HCT116 (cell line): ENCODE results near the gene LRRK1. TPM values are rescaled to one million over a fixed set of nuclear protein-coding genes. Genes with fewer than 3 reads are reported as not detected.

Experiments
- ATAC-seq: fragments of 200-7000 bp; cut with Tn5 transposase; 2 replicates; pipeline ENCODE4 v1.9.1; 2020; ENCODE audit warnings: mild to moderate bottlenecking, moderate library complexity
- BruUV-seq: library from RNA; stranded (reverse); fragments of 400-500 nt; replicated peaks from 2 replicates; lab custom pipeline; 2021; lab: Mats Ljungman, UMichigan
- CTCF ChIA-PET: fragments of 300-600 bp; sonication (Branson Sonifier 250); formaldehyde crosslinking; loops from one replicate; lab custom pipeline; 2021; ENCODE audit warnings: antibody characterized with exemption; lab: Charles Lee
- POLR2A ChIA-PET: fragments of 300-600, 350-600 bp; sonication (Branson Sonifier 250); formaldehyde crosslinking; loops from one replicate; lab custom pipeline; 2021; ENCODE audit warnings: antibody characterized with exemption; lab: Charles Lee
- RAD21 ChIA-PET, 2 experiments: fragments of 300-600 bp; sonication (Branson Sonifier 250); formaldehyde crosslinking; loops; one replicate each; lab custom pipeline; 2023; ENCODE audit warnings: low total read pairs in 2 of 2; ENCODE audit not compliant: uncharacterized antibody in 2 of 2, unreplicated experiment in 2 of 2, low non-redundant PET in 1 of 2; lab: Charles Lee
- DNase-seq: peaks from one replicate; pipeline ENCODE4 v3.0.0-alpha.2; 2010; ENCODE audit warnings: low read depth, low spot score
- H2AFZ ChIP-seq: fragments of 200-600 bp; shearing (Covaris generic), sonication (generic); 2 replicates; pipeline ENCODE4 v1.6.1; 2017; ENCODE audit warnings: low read depth, mixed run types, mixed read lengths, antibody characterized with exemption, low read length; ENCODE audit not compliant: poor library complexity, severe bottlenecking
- H3K27ac ChIP-seq: 2 replicates; pipeline ENCODE4 v1.5.1; 2012; ENCODE audit warnings: low read depth, low read length
- H3K27me3 ChIP-seq: fragments of 200-600 bp; sonication (generic); 2 replicates; pipeline ENCODE4 v1.6.1; 2016; ENCODE audit warnings: mixed run types, low read length, mixed read lengths; ENCODE audit not compliant: insufficient read depth
- H3K36me3 ChIP-seq, 2 experiments: fragments of 200-500 bp in 1 of 2; fragments of 200-600 bp in 1 of 2; sonication (Bioruptor generic) in 1 of 2; sonication (generic) in 1 of 2; 2 replicates each; pipeline versions ENCODE4 v1.5.1 to v1.6.1; 2014 to 2016; ENCODE audit warnings: low read length in 2 of 2, inconsistent platforms in 1 of 2, mixed read lengths in 1 of 2, mixed run types in 1 of 2; ENCODE audit not compliant: insufficient read depth in 2 of 2, control insufficient read depth in 1 of 2
- H3K4me1 ChIP-seq, 2 experiments: fragments of 200-600 bp in 1 of 2; sonication (generic) in 1 of 2; 2 replicates each; pipeline versions ENCODE4 v1.5.1 to v1.6.1; 2012 to 2017; ENCODE audit warnings: low read length in 2 of 2, inconsistent platforms in 1 of 2, mild to moderate bottlenecking in 1 of 2, mixed read lengths in 1 of 2, mixed run types in 1 of 2, moderate library complexity in 1 of 2; ENCODE audit not compliant: insufficient read depth in 2 of 2, control insufficient read depth in 1 of 2
- H3K4me2 ChIP-seq: fragments of 200-600 bp; sonication (generic); 2 replicates; pipeline ENCODE4 v1.6.1; 2017; ENCODE audit warnings: mixed run types, low read length, mixed read lengths
- H3K4me3 ChIP-seq, 2 experiments: fragments of 200-600 bp in 1 of 2; sonication (generic) in 1 of 2; replicated peaks in 1 of 2; 2 replicates each; pipeline ENCODE4 v1.5.1; 2011 to 2016; ENCODE audit warnings: low read length in 2 of 2, control low read depth in 1 of 2, low read depth in 1 of 2, mild to moderate bottlenecking in 1 of 2, mixed read lengths in 1 of 2, mixed run types in 1 of 2
- H3K79me2 ChIP-seq: fragments of 200-600 bp; sonication (generic); 2 replicates; pipeline ENCODE4 v1.6.1; 2017; ENCODE audit warnings: mild to moderate bottlenecking, mixed run types, low read length, moderate library complexity, mixed read lengths; ENCODE audit not compliant: insufficient read depth
- H3K9ac ChIP-seq: fragments of 200-600 bp; sonication (generic); 2 replicates; pipeline ENCODE4 v1.6.1; 2016; ENCODE audit warnings: low read length, mixed read lengths
- H3K9me2 ChIP-seq: fragments of 200-600 bp; sonication (generic), shearing (Covaris generic); 2 replicates; pipeline ENCODE4 v1.6.1; 2017; ENCODE audit warnings: mixed run types, mild to moderate bottlenecking, moderate library complexity; ENCODE audit not compliant: insufficient read depth
- H3K9me3 ChIP-seq, 2 experiments: fragments of 200-500 bp in 1 of 2; fragments of 200-600 bp in 1 of 2; sonication (Bioruptor generic) in 1 of 2; sonication (generic) in 1 of 2; 2 replicates each; pipeline ENCODE4 v1.6.1; 2014 to 2017; ENCODE audit warnings: low read length in 2 of 2, mixed read lengths in 2 of 2, inconsistent platforms in 1 of 2, low read depth in 1 of 2, mild to moderate bottlenecking in 1 of 2, mixed run types in 1 of 2, moderate library complexity in 1 of 2; ENCODE audit not compliant: control insufficient read depth in 1 of 2, insufficient read depth in 1 of 2
- H4K20me1 ChIP-seq: fragments of 200-600 bp; sonication (generic), shearing (Covaris generic); 2 replicates; pipeline ENCODE4 v1.6.1; 2017; ENCODE audit warnings: mixed run types, mild to moderate bottlenecking, moderate library complexity; ENCODE audit not compliant: insufficient read depth
- CBX3 ChIP-seq: IDR thresholded peaks from 2 replicates; pipeline ENCODE4 v1.6.1; 2012; ENCODE audit warnings: low read depth
- EGR1 ChIP-seq: IDR thresholded peaks from 2 replicates; pipeline ENCODE4 v1.6.1; 2012; ENCODE audit warnings: low read depth
- ELF1 ChIP-seq: IDR thresholded peaks from 2 replicates; pipeline ENCODE4 v1.6.1; 2012; ENCODE audit warnings: low read depth, borderline replicate concordance
- EZH2 ChIP-seq: fragments of 200-600 bp; sonication (generic); IDR thresholded peaks from 2 replicates; pipeline ENCODE4 v1.6.1; 2017; ENCODE audit warnings: antibody characterized with exemption, mixed run types
- FOSL1 ChIP-seq: IDR thresholded peaks from 2 replicates; pipeline ENCODE4 v1.6.1; 2012; ENCODE audit warnings: low read depth
- POLR2A ChIP-seq: IDR thresholded peaks from 2 replicates; pipeline ENCODE4 v1.7.0; 2011; ENCODE audit warnings: borderline replicate concordance; ENCODE audit not compliant: insufficient read depth, insufficient read length; ENCODE audit errors: extremely low read depth
- SIN3A ChIP-seq: IDR thresholded peaks from 2 replicates; pipeline ENCODE4 v1.6.1; 2012; ENCODE audit warnings: low read depth
- SRF ChIP-seq: IDR thresholded peaks from 2 replicates; pipeline ENCODE4 v1.6.1; 2012; ENCODE audit warnings: low read depth
- TCF7L2 ChIP-seq: IDR thresholded peaks from 2 replicates; pipeline ENCODE4 v1.7.0; 2011; ENCODE audit warnings: borderline replicate concordance, inconsistent platforms; ENCODE audit not compliant: insufficient read depth, insufficient read length; ENCODE audit errors: extremely low read depth
- YY1 ChIP-seq: IDR thresholded peaks from 2 replicates; pipeline ENCODE4 v1.6.1; 2011; ENCODE audit warnings: low read length, low read depth, moderate library complexity, mild to moderate bottlenecking; ENCODE audit not compliant: insufficient replicate concordance; ENCODE audit errors: extremely low read depth
- ZFX ChIP-seq: fragments of 450-650 bp; IDR thresholded peaks from 2 replicates; pipeline ENCODE4 v1.6.1; 2017
- intact Hi-C: fragments of 100-400 bp; cut with micrococcal nuclease; formaldehyde crosslinking; loops from 2 replicates; pipeline ENCODE4 v1.10.0; 2022
- total RNA-seq: library from RNA; stranded (reverse); gene quantifications from one replicate; pipeline ENCODE4 v1.2.1, GENCODE V29; 2021; ENCODE audit not compliant: unreplicated experiment
- TF ChIP-seq, protein P1 (sequence below): IDR thresholded peaks from 2 replicates; pipeline ENCODE4 v1.6.1; 2012
- TF ChIP-seq, protein P2 (sequence below): IDR thresholded peaks from 2 replicates; pipeline ENCODE4 v1.6.1; 2011; ENCODE audit warnings: mild to moderate bottlenecking, low read length, moderate library complexity; ENCODE audit not compliant: insufficient replicate concordance; ENCODE audit errors: extremely low read depth
- TF ChIP-seq, protein P3 (sequence below): IDR thresholded peaks from 2 replicates; pipeline ENCODE4 v1.6.1; 2012; ENCODE audit warnings: low read depth

The LRRK1 gene
- total RNA-seq, 1 experiment from 2014 or later = 21.6 TPM

DNA sequence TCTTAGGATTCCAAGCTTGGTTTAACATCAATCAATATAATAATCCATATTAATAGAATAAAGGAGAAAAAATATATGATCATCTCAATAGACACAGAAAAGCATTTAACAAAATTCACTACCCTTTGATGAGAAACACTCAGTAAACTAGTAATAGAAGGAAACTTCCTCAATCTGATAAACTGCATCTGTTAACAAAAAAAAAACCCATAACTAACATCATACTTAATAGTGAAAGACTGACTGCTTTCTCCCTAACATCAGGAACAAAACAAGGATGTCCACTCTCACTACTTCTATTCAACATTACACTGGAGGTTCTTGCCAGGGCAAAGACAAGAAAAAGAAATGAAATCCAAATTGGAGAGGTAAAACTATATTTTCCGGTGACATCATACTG is 30.5 kb downstream of the LRRK1 start:
- ChIA-PET RAD21 (no interaction called here), CTCF (no interaction called here), POLR2A (no interaction called here)
- Histone ChIP-seq H3K9me2 (no peaks in the 10 kb centered on the region), H3K79me2 (peaks cover under 1% of the 10 kb centered on the region; the same call in 1 of the 2 replicates), H2AFZ (no peak overlapping the region), H4K20me1 (no peaks in the 10 kb centered on the region), H3K4me2 (no peak overlapping the region), H3K9me3 (no peaks in the 10 kb centered on the region), H3K9ac (no peak overlapping the region), H3K4me3 (no peak overlapping the region), H3K27me3 (no peaks in the 10 kb centered on the region), H3K27ac (no peak overlapping the region), H3K4me1 (no peaks in the 10 kb centered on the region), H3K36me3 (no peaks in the 10 kb centered on the region)
- intact Hi-C loops = no loop called here
- TF ChIP-seq, protein P1, sequence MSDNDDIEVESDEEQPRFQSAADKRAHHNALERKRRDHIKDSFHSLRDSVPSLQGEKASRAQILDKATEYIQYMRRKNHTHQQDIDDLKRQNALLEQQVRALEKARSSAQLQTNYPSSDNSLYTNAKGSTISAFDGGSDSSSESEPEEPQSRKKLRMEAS = no peak
- TF ChIP-seq POLR2A (no peak), SRF (no peak), FOSL1 (no peak), ELF1 (no peak), SIN3A (no peak), CBX3 (no peak), EGR1 (no peak), TCF7L2 (no peak), ZFX (no peak), YY1 (no peak), EZH2 (no peak)
- TF ChIP-seq, protein P2, sequence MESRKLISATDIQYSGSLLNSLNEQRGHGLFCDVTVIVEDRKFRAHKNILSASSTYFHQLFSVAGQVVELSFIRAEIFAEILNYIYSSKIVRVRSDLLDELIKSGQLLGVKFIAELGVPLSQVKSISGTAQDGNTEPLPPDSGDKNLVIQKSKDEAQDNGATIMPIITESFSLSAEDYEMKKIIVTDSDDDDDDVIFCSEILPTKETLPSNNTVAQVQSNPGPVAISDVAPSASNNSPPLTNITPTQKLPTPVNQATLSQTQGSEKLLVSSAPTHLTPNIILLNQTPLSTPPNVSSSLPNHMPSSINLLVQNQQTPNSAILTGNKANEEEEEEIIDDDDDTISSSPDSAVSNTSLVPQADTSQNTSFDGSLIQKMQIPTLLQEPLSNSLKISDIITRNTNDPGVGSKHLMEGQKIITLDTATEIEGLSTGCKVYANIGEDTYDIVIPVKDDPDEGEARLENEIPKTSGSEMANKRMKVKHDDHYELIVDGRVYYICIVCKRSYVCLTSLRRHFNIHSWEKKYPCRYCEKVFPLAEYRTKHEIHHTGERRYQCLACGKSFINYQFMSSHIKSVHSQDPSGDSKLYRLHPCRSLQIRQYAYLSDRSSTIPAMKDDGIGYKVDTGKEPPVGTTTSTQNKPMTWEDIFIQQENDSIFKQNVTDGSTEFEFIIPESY = no peak
- TF ChIP-seq, protein P3, sequence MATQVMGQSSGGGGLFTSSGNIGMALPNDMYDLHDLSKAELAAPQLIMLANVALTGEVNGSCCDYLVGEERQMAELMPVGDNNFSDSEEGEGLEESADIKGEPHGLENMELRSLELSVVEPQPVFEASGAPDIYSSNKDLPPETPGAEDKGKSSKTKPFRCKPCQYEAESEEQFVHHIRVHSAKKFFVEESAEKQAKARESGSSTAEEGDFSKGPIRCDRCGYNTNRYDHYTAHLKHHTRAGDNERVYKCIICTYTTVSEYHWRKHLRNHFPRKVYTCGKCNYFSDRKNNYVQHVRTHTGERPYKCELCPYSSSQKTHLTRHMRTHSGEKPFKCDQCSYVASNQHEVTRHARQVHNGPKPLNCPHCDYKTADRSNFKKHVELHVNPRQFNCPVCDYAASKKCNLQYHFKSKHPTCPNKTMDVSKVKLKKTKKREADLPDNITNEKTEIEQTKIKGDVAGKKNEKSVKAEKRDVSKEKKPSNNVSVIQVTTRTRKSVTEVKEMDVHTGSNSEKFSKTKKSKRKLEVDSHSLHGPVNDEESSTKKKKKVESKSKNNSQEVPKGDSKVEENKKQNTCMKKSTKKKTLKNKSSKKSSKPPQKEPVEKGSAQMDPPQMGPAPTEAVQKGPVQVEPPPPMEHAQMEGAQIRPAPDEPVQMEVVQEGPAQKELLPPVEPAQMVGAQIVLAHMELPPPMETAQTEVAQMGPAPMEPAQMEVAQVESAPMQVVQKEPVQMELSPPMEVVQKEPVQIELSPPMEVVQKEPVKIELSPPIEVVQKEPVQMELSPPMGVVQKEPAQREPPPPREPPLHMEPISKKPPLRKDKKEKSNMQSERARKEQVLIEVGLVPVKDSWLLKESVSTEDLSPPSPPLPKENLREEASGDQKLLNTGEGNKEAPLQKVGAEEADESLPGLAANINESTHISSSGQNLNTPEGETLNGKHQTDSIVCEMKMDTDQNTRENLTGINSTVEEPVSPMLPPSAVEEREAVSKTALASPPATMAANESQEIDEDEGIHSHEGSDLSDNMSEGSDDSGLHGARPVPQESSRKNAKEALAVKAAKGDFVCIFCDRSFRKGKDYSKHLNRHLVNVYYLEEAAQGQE = no peak
- BruUV-seq = no TSS peak
- DNase-seq (no peak), ATAC-seq (no peak)
